Lower leg skin (tissue), 3 donors: ENCODE data around the gene GJC2.

Experiments used
- CTCF ChIP-seq, 3 donors: fragments of 450-650 bp; IDR thresholded peaks; one replicate each; pipeline ENCODE4 v1.5.1; 2016; ENCODE audit warnings: antibody characterized with exemption in 3 of 3, mild to moderate bottlenecking in 3 of 3, moderate library complexity in 2 of 3
- POLR2A ChIP-seq, 2 donors: fragments of 450-650 bp; IDR thresholded peaks; one replicate each; pipeline ENCODE4 v1.6.1; 2016 to 2017; ENCODE audit warnings: antibody characterized with exemption in 2 of 2, mild to moderate bottlenecking in 1 of 2, moderate library complexity in 1 of 2

- TF ChIP-seq CTCF (IDR thresholded peaks at IDR 0.05): no peak
- TF ChIP-seq POLR2A (IDR thresholded peaks at IDR 0.05): no peak
Measured at GRCh38 chr1:228194921-228195812, 45.4 kb downstream of the GJC2 start.
